Measurements from ENCODE around the gene TNFAIP8. TPM values are rescaled to one million over a fixed set of nuclear protein-coding genes. Genes with fewer than 3 reads are reported as not detected.

TNFAIP8 gene
- total RNA-seq, 1 donor from 2014 or later, result 19.5 TPM

DNA sequence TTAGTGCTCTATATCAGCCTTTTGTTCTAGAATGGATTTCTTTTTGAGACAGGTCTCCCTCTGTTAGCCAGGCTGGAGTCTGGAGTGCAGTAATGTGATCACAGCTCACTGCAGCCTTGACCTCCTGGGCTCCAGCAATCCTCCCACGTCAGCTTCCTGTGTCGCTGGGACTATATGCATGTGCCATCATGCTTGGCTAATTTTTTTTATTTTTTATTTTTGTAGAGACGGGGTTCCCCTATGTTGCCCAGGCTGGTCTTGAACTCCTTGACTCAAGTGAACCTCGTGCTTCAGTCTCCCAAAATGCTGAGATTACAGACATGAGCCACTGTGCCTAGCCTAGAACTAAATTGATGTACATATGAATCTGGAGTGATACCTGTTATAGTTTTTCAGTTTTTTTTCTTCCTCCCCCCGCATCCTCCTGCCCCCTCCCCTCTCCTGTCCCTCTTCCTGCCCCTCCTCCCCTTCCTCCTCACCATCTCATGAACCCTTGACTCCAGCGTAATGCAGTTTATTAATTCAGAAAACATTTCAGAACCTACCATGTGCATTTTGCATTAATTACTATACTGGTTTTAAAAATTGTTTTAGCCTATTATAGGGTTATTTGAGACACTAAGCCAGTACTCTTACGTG lies 37.4 kb upstream of the TNFAIP8 start:
- Mint-ChIP-seq H3K27ac (ENCODE audit: unreplicated experiment) (peak overlapping the region; percentile 24), H3K9me3 (ENCODE audit: low read depth) (no peaks in the 10 kb centered on the region), H3K4me3 (ENCODE audit: unreplicated experiment) (no peak overlapping the region), H3K27me3 (ENCODE audit: low read depth) (no peaks in the 10 kb centered on the region), H3K36me3 (ENCODE audit: low read depth) (no peaks in the 10 kb centered on the region), H3K4me1 (ENCODE audit: low read depth) (peaks cover 53% of the 10 kb centered on the region)
- DNase-seq (ENCODE audit: low spot score), result no peak
- no peak for TF ChIP-seq CTCF (IDR thresholded peaks at IDR 0.05)

GRCh38 chr5:119319401-119319800 lies 36.4 kb upstream of the TNFAIP8 start:
- H3K27me3 Mint-ChIP-seq (ENCODE audit: low read depth), result no peaks in the 10 kb centered on the region
- H3K4me1 Mint-ChIP-seq (ENCODE audit: low read depth), result peaks cover 54% of the 10 kb centered on the region
- no peak overlapping the region for H3K4me3 Mint-ChIP-seq (ENCODE audit: unreplicated experiment)
- no peak overlapping the region for H3K27ac Mint-ChIP-seq (ENCODE audit: unreplicated experiment)
- TF ChIP-seq CTCF (IDR thresholded peaks at IDR 0.05), result no peak
- no peaks in the 10 kb centered on the region for H3K9me3 Mint-ChIP-seq (ENCODE audit: low read depth)
- no peaks in the 10 kb centered on the region for H3K36me3 Mint-ChIP-seq (ENCODE audit: low read depth)
- no peak for DNase-seq (ENCODE audit: low spot score)

DNA sequence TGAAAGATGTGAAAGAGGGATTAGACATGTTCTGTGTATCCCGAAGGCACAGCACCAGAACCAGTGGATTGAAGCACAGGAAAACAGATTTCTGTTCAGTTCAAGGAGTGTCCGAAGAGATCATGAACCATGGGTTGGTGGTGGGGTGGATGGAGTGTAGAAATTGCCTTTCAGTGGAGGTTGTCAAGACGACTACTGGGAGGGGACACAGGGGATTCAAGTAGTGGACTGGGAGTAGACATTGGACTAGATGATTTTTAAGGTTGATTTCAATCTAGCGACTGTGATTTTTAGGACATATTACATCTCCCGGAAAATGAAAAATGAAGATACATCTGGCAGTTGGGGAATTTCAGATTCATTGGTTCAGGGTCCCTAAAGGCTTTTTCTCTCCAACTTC lies 35.9 kb upstream of the TNFAIP8 start:
- no peaks in the 10 kb centered on the region for H3K9me3 Mint-ChIP-seq (ENCODE audit: low read depth)
- H3K4me3 Mint-ChIP-seq (ENCODE audit: unreplicated experiment), result no peak overlapping the region
- DNase-seq (ENCODE audit: low spot score), result no peak
- TF ChIP-seq CTCF (IDR thresholded peaks at IDR 0.05), result no peak
- H3K4me1 Mint-ChIP-seq (ENCODE audit: low read depth), result peaks cover 57% of the 10 kb centered on the region
- no peak overlapping the region for H3K27ac Mint-ChIP-seq (ENCODE audit: unreplicated experiment)
- H3K27me3 Mint-ChIP-seq (ENCODE audit: low read depth), result no peaks in the 10 kb centered on the region
- no peaks in the 10 kb centered on the region for H3K36me3 Mint-ChIP-seq (ENCODE audit: low read depth)

DNA sequence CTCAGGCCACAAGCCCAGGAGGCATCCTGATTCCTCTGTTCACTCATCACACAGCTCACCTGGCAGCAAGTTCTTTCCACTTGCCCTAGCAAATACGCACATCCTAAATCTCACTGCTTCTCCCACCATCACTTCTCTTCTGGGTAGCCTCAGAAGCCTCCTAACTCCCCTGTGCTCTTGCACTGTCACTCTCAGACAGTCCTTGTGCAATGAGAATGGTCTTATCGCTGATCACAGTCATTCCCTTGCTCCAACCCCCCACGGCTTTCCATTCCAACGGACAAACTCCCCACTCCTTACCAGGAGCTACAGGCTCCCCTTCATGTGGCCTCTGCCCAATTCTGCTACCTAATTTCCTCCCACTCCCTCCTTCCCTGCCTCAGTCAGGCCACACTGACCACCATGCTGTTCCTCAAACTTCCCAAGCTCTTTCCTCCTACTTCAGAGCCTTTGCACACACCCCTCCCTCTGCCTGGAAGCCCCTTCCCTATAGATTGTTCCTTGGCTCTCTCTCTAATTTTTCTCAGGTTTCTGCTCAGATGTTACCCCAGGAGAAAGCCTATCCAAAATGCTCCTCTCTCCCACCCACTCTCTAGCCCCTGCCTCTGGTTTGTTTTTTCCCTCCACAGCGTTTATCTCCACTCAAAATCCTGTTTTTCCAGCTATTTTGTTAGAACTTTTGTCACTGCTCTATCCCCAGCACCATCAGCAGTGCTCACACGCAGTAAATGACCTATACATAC lies 34.1 kb upstream of the TNFAIP8 start:
- TF ChIP-seq CTCF (IDR thresholded peaks at IDR 0.05), result no peak
- peaks cover 57% of the 10 kb centered on the region for H3K4me1 Mint-ChIP-seq (ENCODE audit: low read depth)
- no peaks in the 10 kb centered on the region for H3K27me3 Mint-ChIP-seq (ENCODE audit: low read depth)
- H3K27ac Mint-ChIP-seq (ENCODE audit: unreplicated experiment), result no peak overlapping the region
- DNase-seq (ENCODE audit: low spot score), result no peak
- H3K36me3 Mint-ChIP-seq (ENCODE audit: low read depth), result no peaks in the 10 kb centered on the region
- H3K9me3 Mint-ChIP-seq (ENCODE audit: low read depth), result no peaks in the 10 kb centered on the region
- H3K4me3 Mint-ChIP-seq (ENCODE audit: unreplicated experiment), result no peak overlapping the region

- Mint-ChIP-seq H3K27ac (ENCODE audit: unreplicated experiment) (peak overlapping the region; percentile 97), H3K36me3 (ENCODE audit: low read depth) (no peaks in the 10 kb centered on the region), H3K27me3 (ENCODE audit: low read depth) (no peaks in the 10 kb centered on the region), H3K4me1 (ENCODE audit: low read depth) (peaks cover 61% of the 10 kb centered on the region), H3K4me3 (ENCODE audit: unreplicated experiment) (no peak overlapping the region), H3K9me3 (ENCODE audit: low read depth) (no peaks in the 10 kb centered on the region)
- DNase-seq (ENCODE audit: low spot score), result no peak
- TF ChIP-seq CTCF (IDR thresholded peaks at IDR 0.05), result no peak
These were observed 33.4 kb upstream of the TNFAIP8 start for GRCh38 chr5:119322312-119322947.

All from chondrocyte (in vitro differentiated cells).